OCI-LY3 (cell line): ENCODE data around the gene GABRA4.

Source experiments
- H2AFZ ChIP-seq: fragments of 200-600, 300-600 bp; shearing (Covaris generic); 2 replicates; pipeline ENCODE4 v1.6.0; 2014; ENCODE audit warnings: antibody characterized with exemption, low read depth, low read length
- H3K27ac ChIP-seq: fragments of 200-600, 300-600 bp; sonication (generic); 2 replicates; pipeline ENCODE4 v1.5.1; 2014; ENCODE audit warnings: mild to moderate bottlenecking, low read length, moderate library complexity, mixed read lengths
- H3K27me3 ChIP-seq: fragments of 200-600, 300-600 bp; sonication (generic); 2 replicates; pipeline ENCODE4 v1.6.1; 2014; ENCODE audit warnings: low read depth, low read length, mixed read lengths
- H3K36me3 ChIP-seq: fragments of 200-600, 300-600 bp; sonication (generic); replicated peaks from 2 replicates; pipeline ENCODE3; 2014; ENCODE audit warnings: low read depth, low read length, mixed read lengths
- H3K4me1 ChIP-seq: fragments of 300-600, 200-600 bp; sonication (generic); 2 replicates; pipeline ENCODE4 v1.6.1; 2014; ENCODE audit warnings: low read length, mixed read lengths
- H3K4me2 ChIP-seq: fragments of 200-600, 300-600 bp; sonication (generic); 2 replicates; pipeline ENCODE4 v1.6.1; 2014; ENCODE audit warnings: low read length, mixed read lengths
- H3K4me3 ChIP-seq: fragments of 300-600, 200-600 bp; sonication (generic); 2 replicates; pipeline ENCODE4 v1.5.1; 2014; ENCODE audit warnings: antibody characterized with exemption, mild to moderate bottlenecking, low read length, moderate library complexity
- H3K79me2 ChIP-seq: fragments of 300-600, 200-600 bp; shearing (Covaris generic); 2 replicates; pipeline ENCODE4 v1.6.1; 2014; ENCODE audit warnings: mild to moderate bottlenecking, low read length, mixed read lengths
- H3K9ac ChIP-seq: fragments of 300-600, 200-600 bp; shearing (Covaris generic); 2 replicates; pipeline ENCODE4 v1.6.0; 2014; ENCODE audit warnings: mild to moderate bottlenecking, low read length, moderate library complexity
- H3K9me3 ChIP-seq: fragments of 200-600, 300-600 bp; shearing (Covaris generic); 2 replicates; pipeline ENCODE4 v1.6.1; 2014; ENCODE audit warnings: low read length, mixed read lengths; ENCODE audit not compliant: insufficient read depth
- H4K20me1 ChIP-seq: fragments of 200-600, 300-600 bp; sonication (generic); 2 replicates; pipeline ENCODE4 v1.6.1; 2016; ENCODE audit warnings: low read length, mixed read lengths; ENCODE audit not compliant: insufficient read depth
- EZH2phosphoT487 ChIP-seq: fragments of 200-600 bp; shearing (Covaris generic); IDR thresholded peaks from 2 replicates; pipeline ENCODE4 v1.6.1; 2018; ENCODE audit warnings: antibody characterized with exemption, mixed run types, low read depth
- TF ChIP-seq, protein P1 (sequence below): fragments of 200-600, 300-600 bp; sonication (generic); IDR thresholded peaks from 2 replicates; pipeline ENCODE4 v1.5.1; 2014; ENCODE audit warnings: antibody characterized with exemption, low read length, low read depth

The GABRA4 gene

DNA sequence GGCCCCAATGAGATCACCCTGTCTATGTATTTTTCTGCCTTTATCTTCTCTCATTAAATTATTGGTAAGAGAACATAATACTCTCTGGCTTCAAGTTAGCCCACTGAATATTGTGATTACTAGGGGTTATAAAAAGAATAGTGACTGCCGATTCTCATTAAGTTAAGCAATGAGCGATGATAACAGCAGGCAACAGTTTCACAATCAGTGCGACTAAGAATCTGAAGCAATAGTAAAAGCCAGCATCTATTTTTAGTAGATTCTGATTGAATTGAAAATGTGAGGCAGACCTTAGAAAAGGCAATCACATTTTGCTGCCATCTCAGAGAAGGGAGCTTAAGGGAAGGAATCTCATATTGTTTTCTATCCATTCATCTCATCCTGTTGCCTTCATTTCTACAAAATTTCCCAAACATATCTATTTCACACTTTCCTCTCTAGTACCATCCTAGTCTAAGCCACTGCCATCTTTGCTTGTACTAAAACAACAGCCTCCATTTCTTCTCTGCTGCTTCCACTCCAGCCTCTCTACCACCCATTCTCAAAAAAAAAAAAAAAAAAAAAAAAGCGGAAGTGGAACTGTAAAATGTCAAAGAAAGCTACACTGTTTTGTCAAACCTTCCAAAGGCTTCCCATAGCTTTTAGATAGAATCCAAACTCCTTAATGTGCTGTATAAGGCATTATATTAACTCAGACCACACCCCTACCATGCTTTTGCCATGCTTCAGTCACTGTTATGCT, 17.4 kb downstream of the GABRA4 start:
- H4K20me1 ChIP-seq, result no peaks in the 10 kb centered on the region
- peak overlapping the region; percentile 63 for H3K4me2 ChIP-seq
- H3K9me3 ChIP-seq, result no peaks in the 10 kb centered on the region
- H3K36me3 ChIP-seq, result no peaks in the 10 kb centered on the region
- H3K27ac ChIP-seq, result peak overlapping the region; percentile 70
- H3K4me3 ChIP-seq, result peak overlapping the region; percentile 64
- H3K9ac ChIP-seq, result peak overlapping the region; percentile 55
- TF ChIP-seq, protein P1, sequence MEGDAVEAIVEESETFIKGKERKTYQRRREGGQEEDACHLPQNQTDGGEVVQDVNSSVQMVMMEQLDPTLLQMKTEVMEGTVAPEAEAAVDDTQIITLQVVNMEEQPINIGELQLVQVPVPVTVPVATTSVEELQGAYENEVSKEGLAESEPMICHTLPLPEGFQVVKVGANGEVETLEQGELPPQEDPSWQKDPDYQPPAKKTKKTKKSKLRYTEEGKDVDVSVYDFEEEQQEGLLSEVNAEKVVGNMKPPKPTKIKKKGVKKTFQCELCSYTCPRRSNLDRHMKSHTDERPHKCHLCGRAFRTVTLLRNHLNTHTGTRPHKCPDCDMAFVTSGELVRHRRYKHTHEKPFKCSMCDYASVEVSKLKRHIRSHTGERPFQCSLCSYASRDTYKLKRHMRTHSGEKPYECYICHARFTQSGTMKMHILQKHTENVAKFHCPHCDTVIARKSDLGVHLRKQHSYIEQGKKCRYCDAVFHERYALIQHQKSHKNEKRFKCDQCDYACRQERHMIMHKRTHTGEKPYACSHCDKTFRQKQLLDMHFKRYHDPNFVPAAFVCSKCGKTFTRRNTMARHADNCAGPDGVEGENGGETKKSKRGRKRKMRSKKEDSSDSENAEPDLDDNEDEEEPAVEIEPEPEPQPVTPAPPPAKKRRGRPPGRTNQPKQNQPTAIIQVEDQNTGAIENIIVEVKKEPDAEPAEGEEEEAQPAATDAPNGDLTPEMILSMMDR, result no peak
- TF ChIP-seq EZH2phosphoT487, result no peak
- no peaks in the 10 kb centered on the region for H3K27me3 ChIP-seq
- H2AFZ ChIP-seq, result peak overlapping the region; percentile 59
- peaks cover 39% of the 10 kb centered on the region for H3K4me1 ChIP-seq
- H3K79me2 ChIP-seq, result no peaks in the 10 kb centered on the region

DNA sequence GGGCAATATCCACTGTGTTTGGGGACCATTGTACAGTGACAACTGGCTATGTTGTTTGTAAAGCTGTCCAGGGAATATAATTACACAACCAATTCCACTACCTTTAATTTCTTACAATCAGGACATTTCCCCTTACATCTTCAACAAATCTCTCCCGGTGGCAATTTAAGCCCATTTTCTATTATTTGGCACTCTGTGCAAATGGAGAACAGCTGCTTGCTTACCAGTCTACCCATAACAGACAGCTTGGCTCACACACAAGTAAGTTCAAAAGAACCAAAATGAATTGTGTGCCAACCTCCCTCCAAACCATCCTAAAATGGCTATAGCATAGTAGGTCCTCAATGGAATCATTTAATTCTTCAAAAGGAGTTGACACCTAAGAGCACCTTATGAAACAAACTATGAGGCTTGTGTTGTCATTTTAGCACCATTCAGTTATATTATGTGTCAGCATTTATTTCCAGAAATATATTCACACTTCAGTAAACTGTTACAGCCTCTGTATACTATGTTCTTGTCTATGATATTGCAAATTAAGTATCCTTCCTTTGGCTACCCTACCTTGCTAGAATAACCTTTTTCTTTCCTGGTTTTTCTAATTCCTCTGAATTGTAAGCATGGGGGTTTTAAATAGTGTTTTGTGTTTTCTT, 18.4 kb downstream of the GABRA4 start:
- Histone ChIP-seq H2AFZ (peak overlapping the region; percentile 59; the same call in 1 of the 2 replicates), H3K9ac (peak overlapping the region; percentile 55), H3K4me2 (peak overlapping the region; percentile 63), H4K20me1 (no peaks in the 10 kb centered on the region), H3K27me3 (no peaks in the 10 kb centered on the region), H3K9me3 (no peaks in the 10 kb centered on the region), H3K4me3 (peak overlapping the region; percentile 64), H3K27ac (peak overlapping the region; percentile 70), H3K36me3 (no peaks in the 10 kb centered on the region), H3K79me2 (no peaks in the 10 kb centered on the region), H3K4me1 (peaks cover 46% of the 10 kb centered on the region)
- TF ChIP-seq, protein P1, result no peak
- TF ChIP-seq EZH2phosphoT487, result no peak

GRCh38 chr4:46968847-46969246, 24.5 kb downstream of the GABRA4 start:
- Histone ChIP-seq H3K4me3 (no peak overlapping the region), H3K9ac (no peak overlapping the region), H3K9me3 (no peaks in the 10 kb centered on the region), H2AFZ (no peak overlapping the region), H3K4me1 (peaks cover 23% of the 10 kb centered on the region), H3K27ac (no peak overlapping the region), H4K20me1 (no peaks in the 10 kb centered on the region), H3K27me3 (no peaks in the 10 kb centered on the region), H3K79me2 (no peaks in the 10 kb centered on the region), H3K36me3 (no peaks in the 10 kb centered on the region), H3K4me2 (no peak overlapping the region)
- TF ChIP-seq, protein P1, result no peak
- no peak for TF ChIP-seq EZH2phosphoT487

GRCh38 chr4:46967631-46968030, 25.8 kb downstream of the GABRA4 start:
- no peak overlapping the region for H3K4me3 ChIP-seq
- TF ChIP-seq EZH2phosphoT487, result no peak
- TF ChIP-seq, protein P1, result no peak
- no peak overlapping the region for H2AFZ ChIP-seq
- no peak overlapping the region for H3K9ac ChIP-seq
- H3K79me2 ChIP-seq, result no peaks in the 10 kb centered on the region
- peaks cover 13% of the 10 kb centered on the region for H3K4me1 ChIP-seq
- H3K27me3 ChIP-seq, result no peaks in the 10 kb centered on the region
- H3K9me3 ChIP-seq, result no peaks in the 10 kb centered on the region
- no peaks in the 10 kb centered on the region for H3K36me3 ChIP-seq
- no peaks in the 10 kb centered on the region for H4K20me1 ChIP-seq
- no peak overlapping the region for H3K27ac ChIP-seq
- H3K4me2 ChIP-seq, result no peak overlapping the region
